ENCODE measurements around the gene BMP6.

Gene BMP6

GRCh38 chr6:7725412-7725811, 487 bp upstream of the BMP6 start:
- H3K4me3 ChIP-seq (replicated peaks; ENCODE audit: low read depth, low read length), result no peak overlapping the region
- no peak for DNase-seq (ENCODE audit: extremely low read depth, low read depth)
- TF ChIP-seq, protein P1, sequence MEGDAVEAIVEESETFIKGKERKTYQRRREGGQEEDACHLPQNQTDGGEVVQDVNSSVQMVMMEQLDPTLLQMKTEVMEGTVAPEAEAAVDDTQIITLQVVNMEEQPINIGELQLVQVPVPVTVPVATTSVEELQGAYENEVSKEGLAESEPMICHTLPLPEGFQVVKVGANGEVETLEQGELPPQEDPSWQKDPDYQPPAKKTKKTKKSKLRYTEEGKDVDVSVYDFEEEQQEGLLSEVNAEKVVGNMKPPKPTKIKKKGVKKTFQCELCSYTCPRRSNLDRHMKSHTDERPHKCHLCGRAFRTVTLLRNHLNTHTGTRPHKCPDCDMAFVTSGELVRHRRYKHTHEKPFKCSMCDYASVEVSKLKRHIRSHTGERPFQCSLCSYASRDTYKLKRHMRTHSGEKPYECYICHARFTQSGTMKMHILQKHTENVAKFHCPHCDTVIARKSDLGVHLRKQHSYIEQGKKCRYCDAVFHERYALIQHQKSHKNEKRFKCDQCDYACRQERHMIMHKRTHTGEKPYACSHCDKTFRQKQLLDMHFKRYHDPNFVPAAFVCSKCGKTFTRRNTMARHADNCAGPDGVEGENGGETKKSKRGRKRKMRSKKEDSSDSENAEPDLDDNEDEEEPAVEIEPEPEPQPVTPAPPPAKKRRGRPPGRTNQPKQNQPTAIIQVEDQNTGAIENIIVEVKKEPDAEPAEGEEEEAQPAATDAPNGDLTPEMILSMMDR (IDR thresholded peaks at IDR 0.05; ENCODE audit: low read depth, low read length, missing control alignments), result no peak

DNA sequence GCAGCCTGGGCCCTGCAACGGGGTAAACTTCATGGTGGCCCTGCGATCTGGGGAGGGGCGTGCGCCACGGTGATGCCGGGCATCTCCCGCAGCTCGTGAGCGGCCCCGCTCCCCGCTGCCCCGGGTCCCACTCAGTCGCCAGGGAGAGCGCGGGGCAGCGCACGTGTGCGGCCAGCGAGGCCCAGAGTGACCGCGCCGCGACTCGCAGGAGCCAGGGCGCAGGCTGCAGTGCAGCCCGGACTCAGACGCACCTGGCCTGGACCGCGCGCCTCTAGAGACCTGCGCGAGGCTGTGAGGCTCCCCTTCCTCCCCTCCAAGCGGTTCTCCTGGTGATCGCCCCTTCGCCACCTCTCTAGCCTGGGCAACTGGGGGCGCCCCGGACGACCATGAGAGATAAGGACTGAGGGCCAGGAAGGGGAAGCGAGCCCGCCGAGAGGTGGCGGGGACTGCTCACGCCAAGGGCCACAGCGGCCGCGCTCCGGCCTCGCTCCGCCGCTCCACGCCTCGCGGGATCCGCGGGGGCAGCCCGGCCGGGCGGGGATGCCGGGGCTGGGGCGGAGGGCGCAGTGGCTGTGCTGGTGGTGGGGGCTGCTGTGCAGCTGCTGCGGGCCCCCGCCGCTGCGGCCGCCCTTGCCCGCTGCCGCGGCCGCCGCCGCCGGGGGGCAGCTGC, 652 bp downstream of the BMP6 start:
- TF ChIP-seq, protein P1 (IDR thresholded peaks at IDR 0.05; ENCODE audit: low read depth, low read length, missing control alignments), result no peak
- no peak for DNase-seq (ENCODE audit: extremely low read depth, low read depth)
- peak overlapping the region; percentile 39 for H3K4me3 ChIP-seq (replicated peaks; ENCODE audit: low read depth, low read length)

DNA sequence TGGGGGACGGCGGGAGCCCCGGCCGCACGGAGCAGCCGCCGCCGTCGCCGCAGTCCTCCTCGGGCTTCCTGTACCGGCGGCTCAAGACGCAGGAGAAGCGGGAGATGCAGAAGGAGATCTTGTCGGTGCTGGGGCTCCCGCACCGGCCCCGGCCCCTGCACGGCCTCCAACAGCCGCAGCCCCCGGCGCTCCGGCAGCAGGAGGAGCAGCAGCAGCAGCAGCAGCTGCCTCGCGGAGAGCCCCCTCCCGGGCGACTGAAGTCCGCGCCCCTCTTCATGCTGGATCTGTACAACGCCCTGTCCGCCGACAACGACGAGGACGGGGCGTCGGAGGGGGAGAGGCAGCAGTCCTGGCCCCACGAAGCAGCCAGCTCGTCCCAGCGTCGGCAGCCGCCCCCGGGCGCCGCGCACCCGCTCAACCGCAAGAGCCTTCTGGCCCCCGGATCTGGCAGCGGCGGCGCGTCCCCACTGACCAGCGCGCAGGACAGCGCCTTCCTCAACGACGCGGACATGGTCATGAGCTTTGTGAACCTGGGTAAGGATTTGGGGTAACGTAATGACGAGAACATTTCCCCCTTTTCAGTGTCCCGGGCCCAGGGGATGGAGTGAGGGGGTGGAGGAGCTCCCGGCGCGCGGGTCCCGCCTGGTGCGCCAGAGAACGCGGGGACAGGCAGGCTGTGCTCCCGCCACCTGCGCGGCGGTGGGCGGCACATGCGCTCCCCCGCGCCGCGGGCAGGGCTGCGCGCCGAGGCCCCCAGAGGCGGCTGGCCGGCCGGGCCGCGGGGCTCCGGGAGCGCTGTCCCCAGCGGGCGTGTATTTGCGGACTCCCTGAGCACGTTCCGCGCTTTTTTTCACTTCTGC, 1.4 kb downstream of the BMP6 start:
- TF ChIP-seq, protein P1 (IDR thresholded peaks at IDR 0.05; ENCODE audit: low read depth, low read length, missing control alignments), result no peak
- DNase-seq (ENCODE audit: extremely low read depth, low read depth), result no peak

GRCh38 chr6:7727946-7728854, 2.3 kb downstream of the BMP6 start:
- peak overlapping the region; percentile 11; the same call in 1 of the 2 replicates for H3K4me3 ChIP-seq (replicated peaks; ENCODE audit: low read depth, low read length)
- DNase-seq (ENCODE audit: extremely low read depth, low read depth), result no peak

More for the DNA sequence above, 1.4 kb downstream of the BMP6 start:
- peak overlapping the region; percentile 32 for H3K4me3 ChIP-seq (replicated peaks; ENCODE audit: low read depth, low read length)

DNA sequence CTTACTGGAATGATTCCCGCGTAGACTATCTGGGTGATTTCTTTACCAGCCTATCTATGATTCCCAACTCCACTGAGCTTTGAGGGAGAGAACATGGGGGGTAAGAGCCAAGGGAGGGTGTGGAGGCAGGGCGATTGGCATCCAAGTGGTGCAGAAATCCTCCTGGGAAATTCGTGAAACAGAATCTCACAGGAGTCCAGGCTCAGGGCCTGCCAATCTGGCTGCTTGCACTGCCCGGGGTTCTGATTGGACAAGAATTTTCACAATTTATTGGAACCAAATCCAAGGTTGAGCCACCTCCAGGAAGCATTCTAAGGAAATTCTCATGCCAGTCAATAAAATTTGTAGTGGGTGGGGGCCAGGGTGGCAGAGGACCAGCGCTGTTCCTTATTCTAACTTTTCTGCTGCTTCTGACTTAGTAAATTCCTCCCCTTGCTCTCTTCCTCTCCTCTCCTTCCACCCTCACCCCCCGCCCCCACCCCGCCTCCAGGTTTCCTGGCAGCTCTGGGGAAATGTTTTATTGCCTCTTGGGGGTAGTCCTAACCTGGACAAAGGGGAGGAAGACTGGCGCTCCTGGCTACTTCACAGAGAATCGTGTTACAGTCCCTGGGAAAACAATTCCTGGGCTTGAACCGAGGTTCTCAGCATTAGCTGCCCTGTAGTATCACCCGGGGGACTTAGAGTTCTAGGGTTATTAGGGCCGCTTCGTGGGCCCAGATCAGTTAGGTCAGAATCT, 3.1 kb downstream of the BMP6 start:
- no peak for DNase-seq (ENCODE audit: extremely low read depth, low read depth)
- H3K4me3 ChIP-seq (replicated peaks; ENCODE audit: low read depth, low read length), result no peak overlapping the region

More at GRCh38 chr6:7727946-7728854, 2.3 kb downstream of the BMP6 start:
- TF ChIP-seq, protein P1 (IDR thresholded peaks at IDR 0.05; ENCODE audit: low read depth, low read length, missing control alignments), result no peak

More for the DNA sequence above, 3.1 kb downstream of the BMP6 start:
- TF ChIP-seq, protein P1 (IDR thresholded peaks at IDR 0.05; ENCODE audit: low read depth, low read length, missing control alignments), result no peak
